NOMO-1 treated with dmso at 0.1 percent for 144 hours (cell line): ENCODE measurements around the gene RNASE4.
A peak's percentile ranks its signal among the peaks of the same experiment; 100 is the strongest.
"Not testable (repeated sequence)": the region's sequence is repeated elsewhere in the genome, so short reads cannot be mapped to it uniquely, and the experiment has no call there.

Experiments used
- DNase-seq: peaks from one replicate; lab custom pipeline; 2025; ENCODE audit not compliant: unreplicated experiment; lab: John Stamatoyannopoulos, UW

The RNASE4 gene, protein sequence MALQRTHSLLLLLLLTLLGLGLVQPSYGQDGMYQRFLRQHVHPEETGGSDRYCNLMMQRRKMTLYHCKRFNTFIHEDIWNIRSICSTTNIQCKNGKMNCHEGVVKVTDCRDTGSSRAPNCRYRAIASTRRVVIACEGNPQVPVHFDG

DNA sequence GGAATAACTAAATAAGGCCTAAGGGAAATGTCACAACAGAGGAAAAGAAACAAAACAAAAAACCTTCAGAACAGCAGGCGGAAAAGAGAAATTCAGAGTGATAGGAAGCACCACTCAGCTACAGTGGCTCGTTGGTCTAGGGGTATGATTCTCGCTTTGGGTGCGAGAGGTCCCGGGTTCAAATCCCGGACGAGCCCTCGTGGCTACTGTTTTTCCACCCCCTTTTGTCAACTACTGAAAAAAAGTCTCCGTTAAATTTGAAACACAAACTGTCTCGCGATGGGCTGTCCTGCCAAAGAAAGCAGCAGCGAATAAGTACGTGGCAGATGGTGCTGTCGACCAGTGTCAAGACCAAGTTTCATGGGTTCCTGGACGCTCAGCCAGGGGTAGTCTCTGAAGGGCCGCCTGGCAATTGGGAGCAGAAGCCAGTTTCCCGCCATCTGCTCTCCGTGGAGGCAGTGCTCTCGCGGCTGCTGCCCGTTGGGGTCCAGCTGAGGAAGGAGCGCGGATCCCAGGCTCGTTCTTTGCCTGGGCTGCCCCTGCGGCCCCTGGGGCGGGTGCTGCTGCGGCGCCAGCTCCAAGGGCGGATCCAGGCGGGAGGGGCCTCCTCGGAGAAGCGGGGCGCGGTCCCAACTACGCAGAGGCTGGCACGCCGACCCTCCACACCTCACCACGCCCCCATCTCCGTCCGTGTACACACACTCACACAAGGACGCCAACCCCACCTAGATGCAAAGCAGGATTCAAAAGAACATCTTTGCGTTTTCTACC is at the start of gene RNASE4:
Gene RNASE4, plus strand, starts transcription at position 670 of the 771 bp plus-strand sequence. CDS start 14,812 bp downstream, outside the sequence.
- DNase-seq = peak; percentile 54

DNA sequence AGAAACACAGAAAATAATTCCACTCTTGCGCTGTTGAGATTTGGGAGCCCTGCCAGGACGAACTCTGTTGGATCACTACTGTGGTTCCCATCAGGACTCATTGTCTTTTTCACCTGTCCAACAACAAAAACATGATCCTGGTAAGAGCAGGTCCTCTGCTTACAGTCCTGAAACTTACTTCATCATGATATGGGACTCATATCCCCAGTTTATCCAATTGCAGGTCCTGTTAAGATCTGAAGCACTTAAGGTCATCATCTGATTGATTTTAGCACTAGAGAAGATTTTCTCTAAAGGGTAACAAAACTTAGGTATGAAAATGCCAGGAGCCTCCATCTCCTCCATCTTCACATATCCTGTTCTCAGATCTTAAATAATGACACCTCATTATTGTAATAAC is 42.8 kb upstream of the RNASE4 start, which contains the start of gene OR6S1:
Gene OR6S1, minus strand, starts transcription at position 101 of the 400 bp plus-strand sequence. Its CDS starts 0 bp downstream, at position 101.
- DNase-seq = no peak

DNA sequence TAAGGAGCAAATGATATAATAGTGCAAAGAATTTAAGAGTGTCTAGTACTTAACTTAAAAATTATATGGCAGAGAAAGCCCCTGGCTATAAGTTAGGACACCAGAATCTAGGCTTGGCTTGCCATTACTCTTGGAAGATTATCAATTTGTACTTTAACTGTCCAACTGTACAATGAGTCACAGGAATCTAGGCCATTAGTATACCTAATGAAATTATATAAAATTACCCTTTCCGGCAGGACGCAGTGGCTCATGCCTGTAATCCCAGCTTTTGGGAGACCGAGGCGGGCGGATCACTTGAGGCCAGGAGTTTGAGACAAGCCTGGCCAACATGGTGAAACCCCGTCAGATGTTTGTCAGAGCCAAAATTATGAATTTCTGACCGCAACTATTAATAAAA is 42.2 kb upstream of the RNASE4 start:
- DNase-seq = no peak

DNA sequence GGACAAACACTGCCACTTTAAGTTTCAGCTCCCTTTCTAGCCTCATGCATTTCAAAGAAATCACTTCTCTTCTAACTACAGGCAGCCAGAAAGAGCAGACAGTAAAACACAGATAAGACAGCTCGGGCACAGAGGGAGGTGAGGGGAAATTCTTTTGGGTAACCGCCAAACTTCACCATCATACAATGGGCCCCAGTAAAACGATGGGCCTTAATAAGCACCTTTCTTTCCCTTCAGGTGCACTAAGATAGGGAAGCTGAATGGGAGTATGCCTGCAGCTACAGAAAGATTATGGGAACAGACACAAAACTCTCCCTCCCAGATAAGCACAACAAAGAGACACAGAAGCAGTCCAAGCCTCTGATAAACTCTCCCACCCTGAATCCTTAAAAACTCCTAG is 41.6 kb upstream of the RNASE4 start:
- DNase-seq = not testable (repeated sequence)

DNA sequence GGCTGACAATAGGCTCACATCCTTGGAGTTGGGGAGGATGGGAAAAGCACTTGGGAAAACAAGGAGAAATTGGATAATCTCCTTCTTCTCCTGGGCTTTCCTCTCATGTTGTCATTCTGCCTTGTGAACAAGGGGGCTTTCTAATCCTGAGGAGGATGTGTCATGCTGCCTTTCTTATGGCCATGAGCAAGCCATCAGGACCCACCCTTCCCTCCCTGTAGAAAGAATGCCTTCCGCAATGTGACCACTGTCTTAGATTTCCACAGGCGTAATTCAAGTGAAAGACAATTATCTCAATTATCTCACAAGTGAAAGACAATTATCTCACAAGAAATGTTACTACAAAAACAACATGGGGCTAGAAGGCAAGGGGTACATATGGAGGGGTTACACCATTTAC is 39.8 kb upstream of the RNASE4 start:
- no peak for DNase-seq

DNA sequence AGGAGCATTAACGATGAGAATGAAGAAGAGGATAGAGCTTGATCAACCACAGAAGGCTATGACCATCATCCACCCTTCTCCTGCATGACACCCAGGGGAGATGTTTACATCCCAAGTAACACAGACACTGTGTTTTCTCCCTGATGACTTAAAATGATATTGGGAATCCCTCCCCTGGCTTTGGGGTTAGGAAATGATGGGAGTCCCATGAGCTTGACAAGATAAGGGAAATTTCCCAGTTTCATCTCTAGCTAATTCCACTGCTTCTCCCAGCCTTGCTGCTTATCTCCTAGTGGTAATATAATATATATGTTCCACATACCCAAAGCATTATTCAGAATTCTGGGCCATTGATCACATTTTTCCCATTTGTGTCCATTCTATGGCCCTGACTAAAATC is 38.9 kb upstream of the RNASE4 start:
- DNase-seq = no peak

DNA sequence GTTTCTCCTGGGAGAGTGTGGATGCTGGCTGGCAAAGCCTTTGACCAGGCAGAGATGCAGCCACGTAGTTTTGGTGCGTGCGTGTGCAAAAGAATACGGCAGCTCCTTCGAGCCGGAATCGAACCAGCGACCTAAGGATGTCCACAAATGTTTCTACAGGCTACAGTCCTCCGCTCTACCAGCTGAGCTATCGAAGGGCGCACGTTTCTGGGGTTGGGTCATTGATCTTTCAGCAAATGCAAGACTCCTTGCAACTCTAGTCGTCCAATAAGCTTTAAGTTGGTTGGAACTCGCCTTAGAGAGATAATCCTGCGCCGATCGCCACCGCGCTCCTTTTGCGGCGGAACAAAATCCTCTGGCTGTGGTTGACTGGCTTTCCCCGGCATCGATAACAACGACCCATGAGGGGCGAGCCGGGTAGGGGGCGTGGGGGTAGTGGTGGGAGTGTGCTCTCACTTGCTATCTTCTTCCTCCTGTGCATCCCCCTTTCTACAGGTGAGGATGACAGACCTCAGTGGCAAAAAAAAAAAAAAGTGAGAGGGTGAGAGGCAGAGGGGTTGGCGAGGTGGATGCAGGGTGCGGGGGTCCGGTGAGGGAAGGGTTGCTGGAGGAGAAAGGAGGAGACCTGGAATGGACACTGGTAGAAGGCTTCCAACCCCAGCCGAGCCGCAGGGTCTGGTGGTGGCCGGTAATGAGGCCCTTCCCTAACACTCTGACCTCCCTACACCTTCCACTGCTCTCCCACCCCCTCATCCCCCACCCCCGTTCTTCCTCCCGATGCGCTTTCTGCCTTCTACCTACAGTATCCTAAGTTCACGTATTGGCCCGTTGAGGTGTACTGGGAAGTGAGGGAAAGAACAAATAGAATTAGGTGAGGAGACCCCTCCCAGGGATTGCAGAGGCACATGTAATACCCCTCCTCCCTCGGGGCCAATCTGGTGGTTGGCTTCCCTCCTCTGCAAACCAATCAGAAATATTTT is 31.1 kb upstream of the RNASE4 start:
- DNase-seq = no peak

DNA sequence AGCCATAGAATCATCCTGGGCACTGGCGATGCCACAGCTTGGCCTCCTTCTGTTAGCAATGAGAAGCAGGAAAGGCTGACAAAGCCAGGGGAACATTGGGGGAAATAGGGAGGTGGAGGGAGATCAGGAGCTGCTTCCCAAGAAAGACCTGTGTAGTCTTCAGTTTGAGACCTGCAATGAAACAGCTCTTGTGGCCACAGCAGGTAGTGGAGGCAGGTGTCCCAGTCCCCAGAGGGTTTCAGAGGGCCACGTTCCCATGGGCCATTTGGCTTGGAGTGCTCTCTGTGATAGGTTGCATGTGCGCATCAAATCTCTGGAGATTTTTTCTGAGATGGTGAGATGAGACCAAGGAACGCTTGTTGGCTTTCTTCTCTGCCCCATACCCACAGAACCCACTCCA is 28.5 kb upstream of the RNASE4 start:
- no peak for DNase-seq

DNA sequence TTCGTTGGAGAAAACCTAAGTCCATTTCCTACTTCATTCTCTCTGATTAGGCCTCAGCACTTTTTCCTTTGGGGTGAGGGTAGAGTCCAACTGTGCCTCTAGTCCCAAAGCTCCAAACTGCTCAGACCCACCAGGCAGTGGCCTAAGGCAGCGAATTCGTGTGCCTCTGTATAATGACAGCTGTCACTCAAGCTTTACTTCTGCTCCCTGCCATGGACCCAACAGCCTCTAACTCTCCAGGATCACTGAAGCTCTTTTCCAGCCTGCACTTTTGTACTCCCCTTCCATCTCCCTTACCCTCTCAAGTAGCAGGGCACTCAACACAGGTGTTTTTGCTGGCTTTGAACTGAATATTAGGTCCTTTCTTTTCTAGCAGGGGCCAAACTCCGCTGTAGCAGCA is 28.1 kb upstream of the RNASE4 start:
- no peak for DNase-seq

DNA sequence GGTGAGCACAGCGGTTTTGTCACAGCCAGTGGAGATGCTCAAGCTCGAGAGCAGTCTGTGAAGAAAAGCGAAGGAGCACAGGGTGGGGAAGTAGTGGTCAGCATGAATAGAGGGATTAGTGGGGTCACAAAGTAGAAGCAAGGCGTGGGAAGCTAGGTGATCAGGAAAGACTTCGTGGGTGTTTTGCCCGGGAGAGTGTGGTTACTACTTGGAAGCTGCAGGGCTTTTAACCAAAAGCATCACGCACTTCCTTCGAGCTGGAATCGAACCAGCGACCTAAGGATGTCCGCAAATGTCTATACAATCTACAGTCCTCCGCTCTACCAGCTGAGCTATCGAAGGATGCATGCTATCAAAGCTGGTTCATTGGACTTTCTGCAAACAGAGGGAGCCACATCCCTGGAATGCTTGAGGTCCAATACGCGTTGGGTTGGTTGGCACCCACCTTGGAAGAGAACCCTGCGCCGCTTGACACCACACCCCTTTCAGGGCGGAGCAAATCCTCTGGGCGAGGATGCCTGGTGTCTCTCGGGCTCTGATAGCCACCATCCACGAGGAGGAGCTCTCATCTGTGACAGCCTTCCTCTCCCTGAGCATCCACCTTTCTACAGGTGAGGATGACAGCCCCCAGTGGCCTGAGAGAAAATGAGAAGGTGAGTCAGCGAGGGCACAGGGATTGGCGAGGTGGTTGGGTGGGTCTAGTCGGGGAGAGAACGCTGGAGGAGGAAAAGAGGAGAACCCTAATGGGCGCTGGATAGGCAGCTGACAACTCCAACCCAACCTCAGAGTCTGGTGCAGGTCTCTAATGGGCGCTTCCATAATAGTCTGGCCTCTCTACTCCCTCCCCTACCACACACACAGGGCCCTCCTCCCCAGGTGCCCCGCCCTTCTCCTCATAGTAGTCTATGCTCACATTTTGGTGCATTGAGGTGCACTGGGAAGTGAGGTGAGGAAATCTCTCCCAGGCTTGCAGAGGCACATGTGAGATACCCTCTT is 26.8 kb upstream of the RNASE4 start:
- no peak for DNase-seq

DNA sequence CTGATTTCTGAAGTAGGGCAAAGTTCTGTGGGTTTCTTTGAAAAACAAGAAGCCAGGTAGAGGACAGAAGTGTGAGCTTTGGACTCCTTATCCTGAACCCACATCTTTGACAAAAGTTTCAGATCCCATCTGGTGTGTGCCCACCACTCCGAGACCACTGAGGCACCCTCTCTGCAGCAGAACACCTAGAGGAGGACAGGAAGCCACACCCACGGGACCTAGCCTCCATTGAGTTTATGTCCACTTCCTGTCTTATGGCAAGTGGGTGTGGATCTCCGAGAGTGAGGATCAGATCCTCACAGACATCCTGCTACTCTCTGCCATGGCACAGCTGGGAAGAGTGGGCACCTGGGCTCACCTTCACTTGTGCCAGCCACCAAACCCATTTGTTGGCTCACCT is 26.1 kb upstream of the RNASE4 start:
- DNase-seq = no peak

DNA sequence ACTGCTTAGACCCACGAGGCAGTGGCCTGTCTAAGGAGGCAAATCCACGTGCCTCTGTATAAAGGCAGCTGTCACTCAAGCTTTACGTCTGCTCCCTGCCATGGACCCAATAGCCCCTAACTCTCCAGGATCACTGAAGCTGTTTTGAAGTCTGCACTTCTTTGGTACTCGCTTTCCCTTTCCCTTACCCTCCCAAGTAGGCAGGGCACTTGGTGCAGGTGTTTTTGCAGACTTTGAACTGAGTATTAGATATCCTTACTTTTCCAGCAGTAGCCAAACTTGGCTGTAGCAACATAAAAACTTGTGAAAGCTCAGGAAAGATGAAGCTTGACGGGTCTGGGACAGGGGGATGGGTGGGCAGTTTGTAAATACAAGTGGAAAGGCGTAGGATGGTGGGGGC is 25.0 kb upstream of the RNASE4 start:
- no peak for DNase-seq

DNA sequence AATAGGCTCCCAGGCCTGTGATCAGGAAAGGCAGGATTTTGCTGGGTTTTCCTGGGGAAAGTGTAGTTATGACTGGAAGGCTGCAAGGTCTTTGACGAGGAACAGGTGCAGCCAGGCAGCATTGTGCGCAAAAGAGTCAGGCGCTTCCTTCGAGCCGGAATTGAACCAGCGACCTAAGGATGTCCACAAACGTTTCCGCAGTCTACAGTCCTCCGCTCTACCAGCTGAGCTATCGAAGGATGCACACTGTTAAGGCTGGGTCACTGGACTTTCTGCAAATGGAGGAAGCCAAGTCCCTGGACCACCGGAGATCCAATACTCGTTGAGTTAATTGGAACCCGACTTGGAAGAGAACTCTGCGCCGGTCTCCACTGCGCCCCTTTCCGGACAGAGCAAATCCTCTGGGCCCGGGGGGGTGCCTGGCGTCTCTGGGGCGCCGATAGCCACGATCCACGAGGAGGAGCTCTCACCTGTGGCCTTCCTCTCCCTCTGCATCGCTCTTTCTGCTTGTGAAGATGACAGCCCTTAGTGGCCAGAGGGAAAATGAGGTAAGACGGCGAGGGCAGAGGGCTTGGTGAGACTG is 24.5 kb upstream of the RNASE4 start:
- DNase-seq = no peak

DNA sequence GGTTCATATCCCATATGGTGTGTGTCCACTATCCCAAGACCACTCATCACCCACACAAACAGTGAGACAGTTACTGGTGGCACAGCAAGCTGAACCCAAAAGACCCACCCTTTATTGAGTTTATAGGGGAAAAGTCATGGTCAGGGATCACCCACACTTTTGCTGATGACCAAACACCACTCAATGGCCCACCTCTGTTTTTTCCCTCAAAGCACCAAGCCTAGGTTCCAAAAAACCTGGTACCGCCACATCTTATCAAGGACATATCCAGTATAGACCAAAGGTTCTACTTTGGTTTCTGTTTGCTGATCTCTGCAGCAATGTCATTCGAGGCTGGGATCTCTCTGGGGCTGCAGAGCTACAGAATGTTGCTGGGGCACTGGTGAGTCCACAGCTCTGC is 23.2 kb upstream of the RNASE4 start:
- no peak for DNase-seq

DNA sequence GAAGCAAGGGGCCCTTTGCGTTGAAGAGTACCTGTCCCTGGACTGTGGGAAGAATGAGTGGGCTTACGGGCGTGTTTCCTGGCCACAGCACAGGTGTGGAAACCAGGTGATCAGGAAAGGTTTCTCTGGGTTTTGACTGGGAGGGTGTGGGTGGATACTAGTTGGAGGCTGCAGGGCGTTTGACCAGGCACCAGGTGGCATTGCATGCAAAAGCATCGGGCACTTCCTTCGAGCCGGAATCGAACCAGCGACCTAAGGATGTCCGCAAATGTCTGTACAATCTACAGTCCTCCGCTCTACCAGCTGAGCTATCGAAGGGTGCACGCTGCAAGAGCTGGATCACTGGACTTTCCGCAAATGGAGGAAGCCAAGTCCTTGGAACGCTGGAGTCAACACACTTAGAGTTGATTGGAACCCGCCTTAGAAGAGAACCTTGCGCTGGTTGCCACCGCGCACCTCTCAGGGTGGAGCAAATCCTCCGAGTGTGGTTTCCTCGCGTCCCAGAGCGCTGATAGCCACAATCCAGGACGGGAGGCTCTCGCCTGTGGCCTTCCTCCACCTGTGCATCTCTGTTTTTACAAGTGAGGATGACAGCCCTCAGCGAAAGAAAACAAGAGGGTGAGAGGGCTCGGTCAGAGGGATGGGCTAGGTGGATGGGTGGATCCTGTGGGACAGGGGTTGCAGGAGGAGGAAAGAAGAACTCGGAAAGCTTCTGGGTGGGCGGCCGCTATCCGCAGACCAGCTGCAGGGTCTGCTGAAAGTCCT is 21.2 kb upstream of the RNASE4 start:
- peak; percentile 69 for DNase-seq

DNA sequence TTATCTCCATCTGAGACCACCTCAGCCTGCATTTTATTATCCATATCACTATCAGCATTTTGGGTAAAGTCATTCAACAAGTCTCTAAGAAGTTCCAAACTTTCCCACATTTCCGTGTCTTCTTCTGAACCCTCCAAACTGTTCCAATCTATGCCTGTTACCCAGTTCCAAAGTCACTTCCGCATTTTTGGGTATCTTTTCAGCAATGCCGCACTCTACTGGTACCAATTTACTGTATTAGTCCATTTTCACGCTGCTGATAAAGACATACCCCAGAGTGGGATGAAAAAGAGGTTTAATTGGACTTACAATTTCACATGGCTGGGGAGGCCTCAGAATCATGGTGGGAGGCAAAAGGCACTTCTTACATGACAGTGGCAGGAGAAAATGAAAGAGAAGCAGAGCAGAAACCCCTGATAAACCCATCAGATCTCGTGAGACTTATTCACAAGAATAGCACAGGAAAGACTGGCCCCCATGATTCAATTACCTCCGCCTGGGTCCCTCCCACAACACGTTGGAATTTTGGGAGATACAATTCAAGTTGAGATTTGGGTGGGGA is 17.9 kb upstream of the RNASE4 start:
- DNase-seq = not testable (repeated sequence)

DNA sequence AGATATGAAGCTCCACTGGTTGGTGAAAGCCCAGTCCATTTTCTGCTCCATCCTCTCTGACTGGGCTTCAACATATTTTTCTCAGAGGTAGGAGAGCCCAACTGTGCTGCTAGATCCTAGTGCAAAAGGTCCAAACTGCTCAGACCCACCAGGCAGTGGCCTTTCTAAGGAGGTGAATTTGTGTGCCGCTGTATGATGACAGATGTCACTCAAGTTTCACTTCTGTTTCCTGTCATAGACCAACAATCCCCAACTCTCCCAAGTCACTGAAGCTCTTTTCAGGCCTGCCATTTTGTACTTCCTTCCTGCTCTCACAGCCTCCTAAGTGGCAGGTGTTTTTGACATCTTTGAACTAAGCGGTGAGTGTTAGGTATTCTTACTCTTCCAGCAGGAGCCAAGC is 16.4 kb upstream of the RNASE4 start:
- DNase-seq = no peak

DNA sequence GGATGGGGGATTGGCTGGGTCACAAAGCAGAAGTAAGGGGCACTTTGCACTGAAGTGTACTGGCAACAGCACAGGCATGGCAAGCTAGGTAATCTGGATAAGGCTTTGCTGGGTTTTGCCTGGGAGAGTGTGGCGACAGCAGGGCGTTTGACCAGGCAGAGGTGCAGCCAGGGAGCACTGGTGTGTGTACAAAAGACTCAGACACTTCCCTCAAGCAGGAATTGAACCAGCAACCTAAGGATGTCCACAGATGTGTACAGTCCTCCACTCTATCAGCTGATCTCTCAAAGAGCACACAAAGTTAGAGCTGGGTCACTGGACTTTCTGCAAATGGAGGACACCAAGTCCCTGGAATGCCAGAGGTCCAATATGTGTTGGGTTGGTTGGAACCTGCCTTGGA is 15.4 kb upstream of the RNASE4 start:
- no peak for DNase-seq
